HG03571 (cell line): ENCODE results near the gene EXD2.
"Not testable (repeated sequence)": the region's sequence is repeated elsewhere in the genome, so short reads cannot be mapped to it uniquely, and the experiment has no call there.

Source experiments
- ATAC-seq: cut with Tn5 transposase; IDR thresholded peaks from one replicate; pipeline ENCODE4 v1.9.1; 2021; ENCODE audit not compliant: unreplicated experiment

The EXD2 gene

GRCh38 chr14:69193721-69194120, 2.4 kb downstream of the EXD2 start:
- ATAC-seq: no peak

- ATAC-seq: no peak
Observed at GRCh38 chr14:69199786-69200185, 8.5 kb downstream of the EXD2 start.

- no peak for ATAC-seq
Observed at GRCh38 chr14:69204753-69205152, 13.5 kb downstream of the EXD2 start.

GRCh38 chr14:69207435-69208041, 16.2 kb downstream of the EXD2 start:
- no peak for ATAC-seq

- ATAC-seq: no peak
Observed at GRCh38 chr14:69208666-69209065, 17.4 kb downstream of the EXD2 start.

- no peak for ATAC-seq
Observed at GRCh38 chr14:69214393-69214792, 23.1 kb downstream of the EXD2 start.

- not testable (repeated sequence) for ATAC-seq
Observed at GRCh38 chr14:69217663-69218062, 26.4 kb downstream of the EXD2 start.

GRCh38 chr14:69224946-69225345, 33.6 kb downstream of the EXD2 start:
- ATAC-seq: no peak

GRCh38 chr14:69226178-69226577, 34.9 kb downstream of the EXD2 start:
- ATAC-seq: no peak

- no peak for ATAC-seq
Observed at GRCh38 chr14:69226736-69227135, 35.4 kb downstream of the EXD2 start.

- ATAC-seq: no peak
Observed at GRCh38 chr14:69231486-69231885, 40.2 kb downstream of the EXD2 start.

GRCh38 chr14:69232388-69232787, 41.1 kb downstream of the EXD2 start:
- ATAC-seq: no peak

GRCh38 chr14:69234106-69234505, 42.8 kb downstream of the EXD2 start:
- ATAC-seq: no peak

GRCh38 chr14:69235708-69236107, 44.4 kb downstream of the EXD2 start:
- no peak for ATAC-seq

- no peak for ATAC-seq
Observed at GRCh38 chr14:69237142-69237541, 45.8 kb downstream of the EXD2 start.

GRCh38 chr14:69237584-69237983, 46.3 kb downstream of the EXD2 start:
- ATAC-seq: no peak

GRCh38 chr14:69238883-69239282, 47.6 kb downstream of the EXD2 start:
- ATAC-seq: no peak

- no peak for ATAC-seq
Observed at GRCh38 chr14:69240527-69241173, 49.4 kb downstream of the EXD2 start.

GRCh38 chr14:69241577-69241976, 50.3 kb downstream of the EXD2 start:
- ATAC-seq: no peak

- ATAC-seq: no peak
Observed at GRCh38 chr14:69242311-69243224, 51.3 kb downstream of the EXD2 start.

- ATAC-seq: no peak
Observed at GRCh38 chr14:69244946-69245345, 53.6 kb downstream of the EXD2 start.

- no peak for ATAC-seq
Observed at GRCh38 chr14:69246331-69246730, 55.0 kb downstream of the EXD2 start.
